HG03521 (cell line): ENCODE measurements around the gene FBXO38.

Experiments used
- ATAC-seq: cut with Tn5 transposase; IDR thresholded peaks from one replicate; pipeline ENCODE4 v1.9.1; 2021; ENCODE audit warnings: mild to moderate bottlenecking, moderate library complexity; ENCODE audit not compliant: unreplicated experiment

Gene FBXO38

GRCh38 chr5:148383564-148384379 is at the start of gene FBXO38:
Gene FBXO38, plus strand, starts transcription at chr5:148383958. Its CDS starts 10,819 bp downstream, at chr5:148394777.
- ATAC-seq: peak; percentile 98

DNA sequence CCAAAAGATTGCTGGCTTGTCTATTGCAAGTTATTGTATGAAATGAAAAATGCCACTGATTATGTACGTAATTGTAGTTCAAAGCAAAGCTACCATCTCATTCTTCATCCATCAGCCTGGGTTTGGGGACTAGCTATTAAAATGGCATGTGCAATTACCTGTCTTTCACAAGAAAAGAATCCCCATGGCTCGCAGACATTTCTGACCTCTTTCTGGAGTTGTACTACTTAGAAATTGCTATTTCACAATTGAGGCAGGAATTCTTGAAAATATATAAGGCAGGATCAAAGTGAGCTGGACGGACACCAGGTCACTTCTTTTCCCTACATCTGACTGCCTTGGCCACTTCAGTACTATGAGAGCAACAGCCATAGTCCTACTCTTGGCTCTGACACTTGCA is 48.5 kb upstream of the FBXO38 start, which contains the start of gene SPINK9:
Gene SPINK9, plus strand, starts transcription at position 301 of the 400 bp plus-strand sequence. Its CDS starts 55 bp downstream, at position 356.
- ATAC-seq: no peak

DNA sequence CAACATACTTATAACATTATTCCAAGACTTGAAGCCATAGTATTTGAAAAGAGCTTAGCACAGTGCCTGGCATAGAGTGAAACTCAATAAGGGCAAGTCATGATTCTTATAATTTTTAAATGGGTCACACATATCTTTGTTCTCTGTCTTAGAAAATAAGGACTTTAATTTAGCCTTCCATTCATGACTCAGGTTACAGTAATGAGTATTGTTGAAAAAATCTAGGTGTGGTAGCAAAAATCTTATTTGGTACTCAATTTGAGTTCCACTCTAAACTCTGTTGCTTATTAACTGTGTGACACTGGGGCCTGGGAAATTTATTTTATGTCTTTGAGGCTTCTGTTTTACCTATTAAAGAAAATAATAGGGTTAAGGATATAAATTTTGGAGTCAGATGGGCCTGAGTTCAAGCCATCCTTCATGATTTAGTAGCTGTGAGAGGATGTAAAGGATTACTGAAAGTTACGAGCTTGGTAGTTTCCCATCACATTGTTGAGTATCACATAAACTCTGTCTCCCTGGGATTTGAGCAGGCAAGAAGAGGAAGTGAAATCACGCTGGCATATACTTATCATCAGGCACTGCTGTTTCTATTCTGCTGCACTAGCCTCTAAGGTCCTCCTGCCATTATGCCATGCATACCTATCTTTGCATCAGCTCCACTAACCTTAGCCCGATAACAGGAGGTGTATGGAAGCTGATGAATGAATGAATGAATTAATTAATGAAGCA is 46.9 kb upstream of the FBXO38 start:
- ATAC-seq: no peak

DNA sequence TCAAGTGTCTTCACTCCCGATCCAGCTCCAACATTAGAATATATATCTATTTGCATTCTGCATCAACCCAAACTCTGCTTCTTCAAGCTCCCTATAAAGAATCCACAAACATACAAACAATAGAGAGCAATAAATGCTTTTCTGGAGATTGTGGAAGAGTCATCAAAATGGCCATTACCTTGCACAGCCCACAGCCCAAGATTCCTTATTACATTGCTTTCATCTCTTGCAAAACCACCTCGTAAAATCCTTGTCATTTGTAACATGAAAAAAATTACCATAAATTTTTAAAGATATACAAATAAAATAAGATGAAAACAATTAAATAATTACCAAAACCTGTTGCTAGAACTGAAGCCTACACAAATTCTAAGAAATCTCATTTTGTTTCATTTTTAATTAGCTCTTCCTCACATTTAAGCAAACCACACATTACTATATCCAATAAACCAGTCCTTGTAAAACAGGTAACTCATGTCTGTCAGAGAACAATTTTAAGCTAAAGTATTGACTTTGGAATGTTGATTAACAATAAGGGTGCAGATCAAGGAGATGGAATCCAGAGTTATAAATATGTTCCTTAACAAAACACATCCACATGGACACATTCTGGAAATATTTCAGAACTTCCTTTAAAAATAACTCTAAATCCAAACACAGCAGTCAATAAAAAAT is 41.2 kb upstream of the FBXO38 start:
- ATAC-seq: no peak

DNA sequence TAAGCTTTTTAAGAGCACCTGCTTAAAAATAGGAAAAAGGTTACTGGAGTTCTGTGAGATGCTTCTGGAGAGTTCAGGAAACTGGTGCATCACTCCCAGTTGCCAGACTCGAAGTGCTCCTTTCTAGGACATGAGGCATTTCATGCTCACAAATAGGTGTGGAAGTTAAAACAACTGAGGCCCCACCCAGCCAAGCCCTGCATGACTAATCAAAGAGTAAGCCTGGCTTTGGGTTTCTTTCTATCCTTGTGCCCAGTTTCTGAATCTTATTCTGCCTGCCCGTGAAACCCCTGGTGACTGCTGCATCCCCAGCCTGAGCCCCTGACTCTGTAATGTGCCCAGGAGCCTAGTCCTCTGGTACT is 40.7 kb upstream of the FBXO38 start:
- ATAC-seq: no peak

DNA sequence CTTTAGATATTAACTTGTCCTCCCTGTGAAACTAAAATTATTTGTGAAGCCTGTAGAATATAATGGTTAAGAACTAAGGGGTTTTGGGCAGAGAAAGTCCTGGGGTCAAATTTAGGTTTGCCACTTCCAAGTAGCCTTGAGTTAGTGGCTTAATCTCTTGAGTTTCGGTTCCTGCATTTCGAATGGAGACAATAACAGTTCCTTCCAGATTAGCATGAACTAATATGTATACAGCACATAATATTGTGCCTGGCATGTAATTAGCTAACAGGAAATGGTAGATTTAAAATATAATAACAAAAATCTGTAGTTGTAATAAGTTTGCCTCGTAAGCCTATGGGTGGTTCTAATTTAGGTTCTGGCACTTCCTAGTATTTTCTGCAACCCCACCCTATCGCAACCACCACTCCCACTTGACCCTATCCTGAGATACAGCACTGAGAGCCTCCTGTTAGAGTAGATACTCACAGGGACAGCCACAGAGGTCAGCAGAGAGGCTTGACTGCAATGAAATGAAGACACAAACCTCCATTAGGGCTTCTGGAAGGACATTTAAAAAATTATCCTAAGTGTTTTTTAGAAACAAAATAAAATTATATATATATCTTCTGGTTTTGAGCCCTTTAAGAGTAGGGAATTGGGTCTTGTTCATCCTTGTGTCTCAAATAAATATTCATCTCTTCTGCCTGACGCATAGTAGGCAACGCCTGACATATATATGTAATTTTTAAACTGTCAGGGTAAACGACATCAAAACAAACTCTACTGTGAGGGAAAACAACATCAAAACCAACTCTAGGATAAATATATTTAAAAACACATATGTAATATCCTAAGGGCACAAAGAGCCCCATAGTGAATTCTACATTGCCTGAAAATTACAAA is 39.9 kb upstream of the FBXO38 start:
- ATAC-seq: no peak

DNA sequence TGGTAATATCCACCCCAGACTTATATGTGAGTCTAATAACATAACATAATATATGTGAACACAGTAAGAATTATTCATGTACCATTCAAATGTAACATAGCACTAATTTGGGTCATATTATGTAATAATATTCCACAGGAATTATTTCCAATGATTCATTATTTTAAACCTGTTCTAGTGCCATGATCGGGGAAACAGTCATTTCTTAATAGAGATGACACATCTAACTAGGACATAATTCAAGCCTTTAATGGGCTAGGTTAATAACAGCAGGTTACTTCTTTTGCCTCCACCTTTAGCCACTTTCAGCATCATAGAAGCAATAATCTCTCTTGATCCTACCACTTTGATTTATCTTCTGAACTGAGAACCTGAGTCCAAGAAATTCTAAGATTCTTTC is 36.1 kb upstream of the FBXO38 start:
- no peak for ATAC-seq

DNA sequence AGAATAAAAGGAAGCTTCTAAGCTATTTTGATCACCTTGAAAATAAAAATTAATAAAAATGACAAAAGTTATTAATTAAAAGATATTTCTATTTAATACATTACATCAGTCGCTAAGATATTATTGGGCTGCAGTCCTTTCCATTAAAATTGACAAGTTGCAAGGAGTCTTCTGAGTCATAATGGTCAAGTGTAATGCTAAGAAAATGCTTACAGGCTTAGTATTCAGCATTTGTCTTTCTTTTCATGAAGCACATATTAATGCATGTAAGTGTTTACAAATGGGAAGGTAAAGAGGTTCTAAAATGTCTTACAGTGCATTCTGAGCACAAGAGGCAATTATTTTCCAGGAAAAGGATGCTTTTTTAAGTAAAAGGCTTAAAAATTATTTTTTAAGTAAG is 31.1 kb upstream of the FBXO38 start:
- no peak for ATAC-seq

DNA sequence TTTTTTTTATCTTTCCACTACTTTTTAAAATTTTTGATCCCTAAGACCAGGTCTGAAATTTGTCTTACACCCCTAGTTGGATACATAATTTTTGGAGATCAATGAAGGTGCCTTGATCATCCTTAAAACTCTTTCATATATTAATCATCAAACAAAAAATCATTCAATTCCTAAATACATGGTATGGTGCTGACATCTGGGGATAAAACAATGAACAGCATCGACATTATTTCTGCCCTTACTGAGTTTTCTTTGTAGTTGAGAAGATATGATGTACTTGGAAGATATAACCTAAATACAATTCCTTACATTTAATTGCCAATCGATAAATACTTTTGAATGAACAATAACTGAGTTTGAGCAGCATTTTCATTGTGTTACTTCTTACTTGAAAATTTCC is 30.1 kb upstream of the FBXO38 start:
- ATAC-seq: no peak

GRCh38 chr5:148364343-148364742 is 19.4 kb upstream of the FBXO38 start:
- no peak for ATAC-seq

- ATAC-seq: no peak
Measured at GRCh38 chr5:148368299-148368698, 15.5 kb upstream of the FBXO38 start.

DNA sequence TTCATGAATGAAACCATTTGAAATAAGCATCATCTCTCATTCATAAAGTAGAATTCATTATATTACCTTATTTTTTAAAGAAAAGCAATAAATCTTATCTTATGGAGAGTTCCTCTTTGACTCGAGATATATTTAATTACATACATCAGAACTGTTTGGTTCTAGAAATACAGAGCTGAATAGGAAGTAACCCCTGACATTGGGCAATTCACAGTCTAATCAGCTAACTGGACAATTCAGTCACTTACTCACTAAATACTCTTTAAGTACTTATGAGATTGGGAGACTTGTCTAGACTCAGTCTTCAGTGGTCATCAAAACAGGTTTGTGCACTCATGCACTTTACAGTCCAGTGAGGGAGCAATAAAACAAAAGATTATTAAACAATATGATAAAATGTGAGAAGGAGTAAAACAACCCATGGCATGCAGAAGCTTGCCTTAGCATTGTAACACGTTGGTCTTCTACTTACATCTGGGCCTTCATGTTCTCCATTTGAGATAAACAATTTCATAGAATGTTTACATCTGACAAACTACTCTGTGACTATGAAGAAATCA is 11.5 kb upstream of the FBXO38 start:
- ATAC-seq: no peak

DNA sequence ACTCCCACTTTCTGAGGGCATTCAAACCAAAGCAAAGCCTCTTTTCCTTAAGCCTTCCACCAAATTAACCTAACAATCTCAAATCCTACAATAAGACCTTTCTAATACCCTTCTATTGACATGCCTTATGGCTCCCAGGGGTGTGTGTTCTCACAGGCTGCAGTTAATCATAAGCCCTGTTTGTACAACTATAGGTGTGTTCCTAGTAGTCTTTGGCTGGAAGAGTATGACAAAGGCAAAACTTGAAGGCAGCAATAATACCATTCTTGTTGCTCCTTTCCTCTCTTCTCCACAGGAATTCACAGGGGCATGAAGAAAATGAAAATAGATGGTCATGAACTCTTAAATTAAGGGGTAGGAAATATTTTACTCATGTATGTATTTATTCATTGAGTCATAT is 10.9 kb upstream of the FBXO38 start:
- ATAC-seq: no peak

- peak; percentile 87 for ATAC-seq
Measured at GRCh38 chr5:148374690-148375360, 8.9 kb upstream of the FBXO38 start.

- no peak for ATAC-seq
Measured at GRCh38 chr5:148376198-148376597, 7.6 kb upstream of the FBXO38 start.

- ATAC-seq: no peak
Measured at GRCh38 chr5:148378670-148379069, 5.1 kb upstream of the FBXO38 start.

DNA sequence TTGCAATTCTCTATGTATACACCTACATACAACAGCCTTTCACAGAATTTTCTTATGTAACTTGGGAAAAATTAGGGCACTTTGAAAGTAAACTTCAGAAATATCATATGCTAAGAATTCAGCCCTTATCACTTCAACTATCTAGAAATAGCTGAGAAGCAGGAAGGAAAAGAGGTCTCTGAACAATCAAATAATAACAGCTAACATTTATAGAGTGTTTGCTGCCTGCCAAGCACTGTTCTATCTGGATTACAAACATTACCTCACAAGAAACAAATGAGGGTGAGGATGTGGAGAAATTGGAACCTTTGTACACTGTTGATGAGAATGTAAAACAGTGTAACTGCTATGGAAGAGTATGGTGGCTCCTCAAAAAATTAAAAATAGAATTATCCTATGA is 4.4 kb upstream of the FBXO38 start:
- no peak for ATAC-seq

- ATAC-seq: no peak
Measured at GRCh38 chr5:148381906-148382305, 1.9 kb upstream of the FBXO38 start.

DNA sequence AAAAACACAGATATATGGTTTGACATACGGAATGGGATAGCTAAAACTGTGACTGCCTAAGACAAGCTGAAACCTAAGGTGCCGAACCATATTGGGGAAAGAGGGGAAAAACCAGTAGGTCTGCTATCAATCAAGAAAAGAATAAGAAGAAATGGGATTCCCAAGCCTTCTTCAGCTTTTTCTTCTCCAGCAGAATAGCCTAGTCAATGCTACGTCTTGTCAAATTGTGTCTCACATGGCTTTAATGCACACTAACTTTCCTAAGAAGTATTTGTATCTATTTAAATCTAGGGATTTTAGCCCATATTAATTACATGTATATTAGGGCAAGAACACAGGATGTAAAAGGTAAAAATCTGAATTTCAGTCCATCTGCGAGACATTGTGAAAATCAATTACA is 797 bp upstream of the FBXO38 start:
- ATAC-seq: no peak

- peak; percentile 19 for ATAC-seq
Measured at GRCh38 chr5:148384380-148384737, 601 bp downstream of the FBXO38 start.
